22Rv1 (cell line): ENCODE data around the gene DYNC1LI2.

Experiments
- CTCF ChIP-seq: fragments of 450-650 bp; IDR thresholded peaks from 2 replicates; pipeline ENCODE4 v1.5.1; 2017; ENCODE audit warnings: mild to moderate bottlenecking
- ZFX ChIP-seq: fragments of 450-650 bp; IDR thresholded peaks from 2 replicates; pipeline ENCODE4 v1.6.1; 2017; ENCODE audit warnings: antibody characterized with exemption, borderline replicate concordance

- TF ChIP-seq CTCF (no peak), ZFX (no peak)
Measured at GRCh38 chr16:66691234-66691633, 60.2 kb downstream of the DYNC1LI2 start.
